Stomach (tissue), 9 donors: Measurements from ENCODE around the gene SIGLEC1. TPM values are rescaled to one million over a fixed set of nuclear protein-coding genes. Genes with fewer than 3 reads are reported as not detected.

ENCODE experiments used
- DNase-seq, 2 donors: peaks; one replicate each; pipeline versions ENCODE4 v3.0.0 to v3.0.0-alpha.2; 2013 to 2019
- H3K27ac ChIP-seq, 5 donors: fragments of 200-600 bp in 4 of 5; sonication (generic) in 4 of 5; one replicate each; pipeline ENCODE4 v1.5.1; 2013 to 2019; ENCODE audit warnings: mild to moderate bottlenecking in 1 of 5, moderate library complexity in 1 of 5
- H3K27me3 ChIP-seq, 3 donors: fragments of 200-600 bp; sonication (generic); one replicate each; pipeline ENCODE4 v1.5.1; 2017 to 2019; ENCODE audit warnings: mixed run types in 1 of 3
- H3K36me3 ChIP-seq, 4 donors: fragments of 200-600 bp; sonication (generic); 1 replicate in 3 of 4; 2 replicates in 1 of 4; pipeline ENCODE4 v1.5.1; 2016 to 2019
- H3K4me1 ChIP-seq, 4 donors: fragments of 200-600 bp; sonication (generic); one replicate each; pipeline ENCODE4 v1.5.1; 2016 to 2019
- H3K4me3 ChIP-seq, 4 donors: fragments of 200-600 bp; sonication (generic) in 3 of 4; one replicate each; pipeline ENCODE4 v1.5.1; 2016 to 2019; ENCODE audit warnings: mild to moderate bottlenecking in 1 of 4
- H3K9me3 ChIP-seq, 4 donors: fragments of 200-600 bp; sonication (generic); one replicate each; pipeline ENCODE4 v1.5.1; 2016 to 2019
- EP300 ChIP-seq: sonication (generic); formaldehyde crosslinking; IDR thresholded peaks from one replicate; pipeline ENCODE4 v1.6.1; 2017; ENCODE audit warnings: antibody characterized with exemption
- POLR2A ChIP-seq, 4 donors: fragments of 450-650 bp; IDR thresholded peaks; one replicate each; pipeline ENCODE4 v1.6.1; 2016; ENCODE audit warnings: antibody characterized with exemption in 4 of 4, control low read depth in 2 of 4, mild to moderate bottlenecking in 1 of 4, moderate library complexity in 1 of 4
- POLR2AphosphoS5 ChIP-seq, 3 donors: sonication (generic); formaldehyde crosslinking; IDR thresholded peaks; one replicate each; pipeline ENCODE4 v1.6.1; 2016; ENCODE audit warnings: antibody characterized with exemption in 3 of 3
- WGBS, 5 donors: extraction: QIAGEN DNeasy Blood & Tissue Kit in 3 of 5; methylation state at CpG; one replicate each; pipeline versions ENCODE4 v1.1.5 to v1.1.7; 2013 to 2018; 5-methylcytosine and 5-hydroxymethylcytosine counted together
- intact Hi-C: fragments of 100-400 bp; cut with DNase I; formaldehyde crosslinking; loops from one replicate; pipeline ENCODE4 v1.15.1; 2023; ENCODE audit warnings: low total_unique reads
- polyA plus RNA-seq, 3 donors: library from polyadenylated mRNA; stranded (reverse); fragments of 200-250 nt; gene quantifications; one replicate each; pipeline ENCODE4 v1.2.3, GENCODE V29; 2013
- total RNA-seq, 5 donors: library from RNA; depleted of rRNA; stranded (reverse); fragments of >200 nt; gene quantifications; one replicate each; pipeline versions ENCODE4 v1.1.0 to v1.2.3, GENCODE V29; 2014 to 2016
- TF ChIP-seq, protein P1 (sequence below), 7 experiments: fragments of 450-650 bp in 4 of 7; fragments of 200-600 bp in 3 of 7; sonication (generic) in 3 of 7; IDR thresholded peaks; one replicate each; pipeline ENCODE4 v1.5.1; 2016 to 2019; ENCODE audit warnings: antibody characterized with exemption in 7 of 7, control low read depth in 2 of 7, mild to moderate bottlenecking in 1 of 7
- donor health status: healthy with polysubstance abuse.
- donor health status: Bipolar disorder and iron deficiency.
- donor health status: healthy.

SIGLEC1 gene
- total and polyA plus RNA-seq, 8 donors = 1.4 to 22.2 (median 1.8) TPM

DNA sequence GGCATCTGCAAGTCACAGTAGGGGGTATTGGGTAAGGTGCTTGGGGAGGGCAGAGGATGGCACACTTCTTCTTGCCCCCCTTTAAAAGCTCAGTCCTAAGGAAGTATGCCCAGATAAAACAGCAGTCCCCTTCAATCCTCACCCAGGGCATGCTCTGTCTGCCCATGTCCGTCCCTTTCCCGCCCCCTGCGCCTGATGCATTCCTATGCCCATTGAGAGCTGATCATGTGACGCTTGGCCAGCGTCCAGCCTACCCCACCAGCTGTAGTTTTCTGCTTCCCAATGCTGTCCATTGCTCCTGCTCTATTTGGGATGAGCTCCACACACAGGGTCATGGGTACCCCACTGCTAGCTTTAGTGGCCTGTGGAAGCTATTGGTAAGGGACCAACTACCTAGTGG is 8.3 kb downstream of the SIGLEC1 start:
- no peaks in the 10 kb centered on the region for H3K36me3 ChIP-seq
- H3K4me3 ChIP-seq = no peak overlapping the region
- H3K27me3 ChIP-seq = no peaks in the 10 kb centered on the region
- no peaks in the 10 kb centered on the region for H3K4me1 ChIP-seq
- no peak for DNase-seq
- WGBS, 5 donors = 66 to 86% (median 70%) methylated on average over 5 of the region's 5 CpGs
- H3K27ac ChIP-seq = no peak overlapping the region
- intact Hi-C loops = no loop called here
- no peak for TF ChIP-seq EP300
- TF ChIP-seq, protein P1, sequence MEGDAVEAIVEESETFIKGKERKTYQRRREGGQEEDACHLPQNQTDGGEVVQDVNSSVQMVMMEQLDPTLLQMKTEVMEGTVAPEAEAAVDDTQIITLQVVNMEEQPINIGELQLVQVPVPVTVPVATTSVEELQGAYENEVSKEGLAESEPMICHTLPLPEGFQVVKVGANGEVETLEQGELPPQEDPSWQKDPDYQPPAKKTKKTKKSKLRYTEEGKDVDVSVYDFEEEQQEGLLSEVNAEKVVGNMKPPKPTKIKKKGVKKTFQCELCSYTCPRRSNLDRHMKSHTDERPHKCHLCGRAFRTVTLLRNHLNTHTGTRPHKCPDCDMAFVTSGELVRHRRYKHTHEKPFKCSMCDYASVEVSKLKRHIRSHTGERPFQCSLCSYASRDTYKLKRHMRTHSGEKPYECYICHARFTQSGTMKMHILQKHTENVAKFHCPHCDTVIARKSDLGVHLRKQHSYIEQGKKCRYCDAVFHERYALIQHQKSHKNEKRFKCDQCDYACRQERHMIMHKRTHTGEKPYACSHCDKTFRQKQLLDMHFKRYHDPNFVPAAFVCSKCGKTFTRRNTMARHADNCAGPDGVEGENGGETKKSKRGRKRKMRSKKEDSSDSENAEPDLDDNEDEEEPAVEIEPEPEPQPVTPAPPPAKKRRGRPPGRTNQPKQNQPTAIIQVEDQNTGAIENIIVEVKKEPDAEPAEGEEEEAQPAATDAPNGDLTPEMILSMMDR (IDR thresholded peaks at IDR 0.05) = no peak
- no peak for TF ChIP-seq POLR2AphosphoS5 (IDR thresholded peaks at IDR 0.05)
- no peak for TF ChIP-seq POLR2A (IDR thresholded peaks at IDR 0.05)
- no peaks in the 10 kb centered on the region for H3K9me3 ChIP-seq

DNA sequence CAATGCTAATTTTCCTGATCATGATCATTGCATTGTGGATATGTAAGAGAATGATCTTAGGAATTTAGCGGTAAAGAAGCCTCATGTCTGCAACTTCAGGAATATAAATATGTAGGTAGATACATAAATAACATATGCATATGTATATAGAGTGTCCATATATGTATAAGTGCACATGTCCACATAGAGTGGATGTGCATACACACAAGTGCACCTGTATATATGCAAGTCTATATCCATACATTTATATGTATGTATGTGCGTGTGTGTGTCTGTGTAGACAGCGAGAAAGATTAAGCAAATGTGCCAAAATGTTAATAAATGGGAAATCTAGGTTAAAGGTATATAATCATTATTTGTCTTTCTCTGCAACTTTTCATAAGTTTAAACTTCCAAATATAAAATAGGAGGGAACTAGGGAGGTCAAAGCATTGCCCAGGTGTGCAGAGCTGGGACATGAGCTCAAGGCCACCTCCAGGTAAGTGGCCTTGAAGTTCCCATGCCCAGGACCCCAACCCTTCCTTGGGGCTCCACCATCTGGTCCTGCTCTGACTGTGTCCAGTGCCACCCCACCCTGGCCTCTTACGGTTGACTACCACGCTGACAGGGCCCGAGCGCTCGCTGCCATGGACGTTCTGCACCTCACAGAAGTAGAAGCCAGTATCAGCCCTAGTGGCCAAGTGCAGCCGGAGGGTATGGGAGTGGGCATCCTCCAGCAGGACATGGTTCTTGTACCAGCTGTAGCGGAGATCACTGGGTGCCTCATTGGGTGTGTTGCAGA is 9.6 kb downstream of the SIGLEC1 start:
- WGBS, 5 donors = 87 to 93% (median 91%) methylated on average over 4 to 11 of the region's 11 CpGs
- H3K9me3 ChIP-seq = no peaks in the 10 kb centered on the region
- no peak for TF ChIP-seq POLR2AphosphoS5 (IDR thresholded peaks at IDR 0.05)
- TF ChIP-seq, protein P1 (IDR thresholded peaks at IDR 0.05) = no peak
- TF ChIP-seq EP300 = no peak
- no peak for TF ChIP-seq POLR2A (IDR thresholded peaks at IDR 0.05)
- no peaks in the 10 kb centered on the region for H3K27me3 ChIP-seq
- H3K36me3 ChIP-seq = no peaks in the 10 kb centered on the region
- no peak overlapping the region for H3K27ac ChIP-seq
- intact Hi-C loops = no loop called here
- H3K4me3 ChIP-seq = no peak overlapping the region
- H3K4me1 ChIP-seq = no peaks in the 10 kb centered on the region
- no peak for DNase-seq

DNA sequence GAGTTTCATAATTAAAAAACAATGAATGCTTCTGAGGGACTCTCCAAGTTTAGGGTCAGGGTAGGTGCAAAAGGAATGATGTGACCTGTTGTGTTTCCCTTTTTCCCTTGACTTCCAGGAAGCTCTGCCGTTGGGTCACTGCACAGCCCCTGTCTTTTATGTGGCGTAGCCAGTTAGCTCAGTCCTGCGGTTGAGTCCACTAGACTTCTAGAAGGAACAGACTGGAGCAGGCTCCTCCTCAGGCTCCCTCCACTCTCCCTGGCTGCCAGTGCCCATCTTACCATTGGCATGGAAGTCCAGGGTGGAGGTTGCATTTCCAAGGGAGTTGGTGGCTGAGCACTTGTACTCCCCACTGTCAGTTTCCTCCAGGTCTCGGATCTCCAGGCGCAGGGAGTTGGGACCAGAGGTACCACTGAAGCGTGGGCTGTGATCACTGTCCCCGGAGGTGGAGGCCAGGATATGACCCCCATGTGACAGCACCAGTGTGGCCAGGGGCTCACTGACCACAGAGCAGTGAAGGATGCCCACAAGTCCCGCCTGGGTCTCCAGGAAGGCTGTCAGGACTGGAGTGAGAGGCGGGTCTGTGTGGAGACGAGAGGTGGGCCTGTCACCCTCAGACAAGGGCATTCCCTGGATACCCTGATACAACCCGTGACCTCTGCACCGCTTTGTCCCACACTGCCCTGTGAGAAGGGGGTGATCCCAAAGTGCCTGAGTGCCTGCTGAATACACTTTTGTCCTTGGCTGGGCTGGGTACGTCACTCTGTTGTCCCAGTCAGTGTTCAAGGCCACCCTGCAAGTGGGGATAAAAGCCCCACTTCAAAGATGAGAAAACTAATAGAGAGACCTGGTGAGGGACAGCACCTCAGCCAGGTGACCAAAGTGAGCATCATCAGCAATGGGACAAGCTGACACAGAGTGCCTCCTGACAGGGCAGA is 11.1 kb downstream of the SIGLEC1 start:
- no peaks in the 10 kb centered on the region for H3K36me3 ChIP-seq
- WGBS, 5 donors = 79 to 87% (median 81%) methylated on average over 13 of the region's 13 CpGs
- intact Hi-C loops = no loop called here

DNA sequence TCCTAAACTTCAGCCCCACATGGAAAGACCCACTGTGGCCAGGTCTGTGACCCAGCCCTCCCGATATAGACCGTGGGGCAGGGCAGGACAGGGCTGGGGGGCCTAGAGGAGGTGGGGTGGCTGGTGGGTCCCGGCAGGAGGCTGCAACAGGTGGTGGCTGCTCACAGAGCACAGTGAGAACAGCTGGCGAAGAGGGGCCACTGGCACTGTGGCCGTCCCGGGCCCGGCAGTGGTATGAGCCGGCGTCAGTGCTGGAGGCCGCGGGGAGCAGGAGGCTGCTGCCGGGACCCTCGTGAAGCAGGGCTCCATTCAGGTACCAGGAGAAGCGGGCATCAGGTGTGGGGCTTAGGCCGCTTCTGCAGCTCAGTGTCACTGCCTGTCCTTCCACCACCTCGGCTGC is 13.4 kb downstream of the SIGLEC1 start:
- DNase-seq = no peak
- WGBS, 5 donors = 81 to 94% (median 92%) methylated on average over 14 to 16 of the region's 16 CpGs
- H3K4me3 ChIP-seq = no peak overlapping the region
- no peaks in the 10 kb centered on the region for H3K27me3 ChIP-seq
- intact Hi-C loops = no loop called here
- no peak overlapping the region for H3K27ac ChIP-seq
- H3K9me3 ChIP-seq = peaks cover 0 to 7% (median 3%) of the 10 kb centered on the region in 4 donors
- no peaks in the 10 kb centered on the region for H3K36me3 ChIP-seq
- TF ChIP-seq POLR2AphosphoS5 (IDR thresholded peaks at IDR 0.05) = no peak
- TF ChIP-seq, protein P1 (IDR thresholded peaks at IDR 0.05) = no peak
- TF ChIP-seq POLR2A (IDR thresholded peaks at IDR 0.05) = no peak
- TF ChIP-seq EP300 = no peak
- H3K4me1 ChIP-seq = no peaks in the 10 kb centered on the region

More for the DNA sequence above, 11.1 kb downstream of the SIGLEC1 start:
- Histone ChIP-seq H3K27me3 (no peaks in the 10 kb centered on the region), H3K4me1 (no peaks in the 10 kb centered on the region), H3K9me3 (peaks cover 0 to 4% (median 2%) of the 10 kb centered on the region in 4 donors), H3K27ac (no peak overlapping the region), H3K4me3 (no peak overlapping the region)
- DNase-seq = no peak
- TF ChIP-seq EP300 (no peak), POLR2AphosphoS5 (IDR thresholded peaks at IDR 0.05) (no peak), POLR2A (IDR thresholded peaks at IDR 0.05) (no peak)
- TF ChIP-seq, protein P1 (IDR thresholded peaks at IDR 0.05) = no peak
